Endodermal cell (in vitro differentiated cells): ENCODE data around the gene ARID4B. TPM values are rescaled to one million over a fixed set of nuclear protein-coding genes. Genes with fewer than 3 reads are reported as not detected.

ENCODE experiments used
- DNase-seq: peaks from one replicate; pipeline ENCODE4 v3.0.0-alpha.2; 2017
- H3K27ac ChIP-seq: 2 replicates; pipeline ENCODE4 v1.5.1; 2013; ENCODE audit warnings: mild to moderate bottlenecking, low read depth, low read length, moderate library complexity
- H3K27me3 ChIP-seq: 2 replicates; pipeline ENCODE4 v1.6.1; 2013; ENCODE audit warnings: mild to moderate bottlenecking, low read length, moderate library complexity; ENCODE audit not compliant: insufficient read depth, control insufficient read depth, poor library complexity, severe bottlenecking
- H3K36me3 ChIP-seq: 2 replicates; pipeline ENCODE4 v1.7.0; 2013; ENCODE audit warnings: mild to moderate bottlenecking, low read length, moderate library complexity; ENCODE audit not compliant: control insufficient read depth, insufficient read depth
- H3K4me1 ChIP-seq: one replicate; pipeline ENCODE4 v1.7.0; 2013; ENCODE audit warnings: low read length; ENCODE audit not compliant: control insufficient read depth, insufficient read depth
- H3K4me3 ChIP-seq: 2 replicates; pipeline ENCODE4 v1.5.1; 2013; ENCODE audit warnings: mild to moderate bottlenecking, low read length, moderate library complexity
- H3K9ac ChIP-seq: 2 replicates; pipeline ENCODE4 v1.6.1; 2013; ENCODE audit warnings: mild to moderate bottlenecking, low read length, moderate library complexity; ENCODE audit not compliant: poor library complexity, severe bottlenecking; ENCODE audit errors: extremely low read depth
- H3K9me3 ChIP-seq: 2 replicates; pipeline ENCODE4 v1.6.1; 2013; ENCODE audit warnings: mild to moderate bottlenecking, low read length, moderate library complexity; ENCODE audit not compliant: control insufficient read depth
- H3K27ac Mint-ChIP-seq: 2 replicates; pipeline ENCODE4 v1.8.0; 2020; ENCODE audit warnings: mixed read lengths
- H3K27me3 Mint-ChIP-seq: 2 replicates; pipeline ENCODE4 v1.8.0; 2021; ENCODE audit warnings: mild to moderate bottlenecking, mixed read lengths; ENCODE audit not compliant: insufficient read depth
- H3K36me3 Mint-ChIP-seq: 2 replicates; pipeline ENCODE4 v1.8.0; 2020; ENCODE audit warnings: low read depth, mixed read lengths
- H3K4me1 Mint-ChIP-seq: 2 replicates; pipeline ENCODE4 v1.8.0; 2020; ENCODE audit warnings: mixed read lengths
- H3K4me3 Mint-ChIP-seq: 2 replicates; pipeline ENCODE4 v1.8.0; 2020; ENCODE audit warnings: mild to moderate bottlenecking, moderate library complexity, mixed read lengths
- H3K9me3 Mint-ChIP-seq: 2 replicates; pipeline ENCODE4 v1.8.0; 2020; ENCODE audit warnings: mild to moderate bottlenecking, mixed read lengths
- CTCF ChIP-seq: fragments of 200-600 bp; sonication (generic); conservative IDR thresholded peaks from 2 replicates; pipeline ENCODE4 v1.5.0; 2021; ENCODE audit warnings: antibody characterized with exemption, mild to moderate bottlenecking
- WGBS, 2 experiments: methylation state at CpG; one replicate each; pipeline versions ENCODE4 v1.1.5 to v1.1.7; 2013; ENCODE audit warnings: missing lambda C conversion rate in 2 of 2, mixed read lengths in 1 of 2; ENCODE audit not compliant: insufficient coverage in 1 of 2, insufficient read length in 1 of 2; 5-methylcytosine and 5-hydroxymethylcytosine counted together
- total RNA-seq, 2 donors: library from RNA; stranded (reverse); fragmentation: NEBNext Ultra II Directional in 1 of 2; extraction: Animal tissue kit (Norgen Biotek cat#: 25700) in 1 of 2; gene quantifications; 2 replicates in 1 of 2; 3 replicates in 1 of 2; pipeline ENCODE4 v1.2.1, GENCODE V29; 2021

Gene ARID4B
- total RNA-seq, 2 donors from 2014 or later: 40.6 to 43.1 TPM

DNA sequence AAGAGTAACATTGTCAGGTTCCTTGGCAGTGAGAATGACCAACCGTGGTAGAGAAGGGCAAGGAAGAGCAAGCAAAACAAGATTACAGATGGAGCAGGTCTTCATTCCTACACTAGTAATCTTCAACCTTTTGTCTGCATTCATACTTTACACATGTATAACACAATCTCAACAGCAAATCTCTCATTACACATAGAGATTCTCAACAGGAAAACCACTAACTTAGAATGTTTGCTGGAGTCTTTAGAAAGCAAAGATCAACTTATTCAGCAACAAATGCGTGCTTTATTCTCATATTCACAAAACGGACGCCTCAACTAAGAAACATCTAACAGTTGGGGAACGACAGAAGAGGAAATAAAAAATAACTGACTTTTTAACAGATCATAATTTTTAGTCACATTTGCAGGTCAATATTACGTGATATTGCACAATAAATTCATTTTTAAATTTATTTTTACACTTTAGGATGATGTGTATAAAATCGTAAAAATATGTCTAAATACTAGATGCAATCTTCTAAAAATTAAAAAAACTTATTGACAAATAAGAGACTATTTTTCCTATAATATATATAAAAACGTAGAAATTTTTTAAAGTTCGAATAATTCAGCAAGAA is 82.9 kb downstream of the ARID4B start:
- Mint-ChIP-seq H3K27ac (peak overlapping the region; percentile 2), H3K4me1 (no peaks in the 10 kb centered on the region), H3K4me3 (no peak overlapping the region), H3K27me3 (no peaks in the 10 kb centered on the region), H3K36me3 (peaks cover 35% of the 10 kb centered on the region), H3K9me3 (no peaks in the 10 kb centered on the region)
- Histone ChIP-seq H3K9me3 (no peaks in the 10 kb centered on the region), H3K9ac (no peak overlapping the region), H3K36me3 (peaks cover 64% of the 10 kb centered on the region), H3K27ac (no peak overlapping the region), H3K27me3 (no peaks in the 10 kb centered on the region), H3K4me3 (no peak overlapping the region), H3K4me1 (no peaks in the 10 kb centered on the region)
- TF ChIP-seq CTCF: no peak
- 93 to 100% methylated on average over 4 to 5 of the region's 9 CpGs for WGBS, 2 experiments
- no peak for DNase-seq

DNA sequence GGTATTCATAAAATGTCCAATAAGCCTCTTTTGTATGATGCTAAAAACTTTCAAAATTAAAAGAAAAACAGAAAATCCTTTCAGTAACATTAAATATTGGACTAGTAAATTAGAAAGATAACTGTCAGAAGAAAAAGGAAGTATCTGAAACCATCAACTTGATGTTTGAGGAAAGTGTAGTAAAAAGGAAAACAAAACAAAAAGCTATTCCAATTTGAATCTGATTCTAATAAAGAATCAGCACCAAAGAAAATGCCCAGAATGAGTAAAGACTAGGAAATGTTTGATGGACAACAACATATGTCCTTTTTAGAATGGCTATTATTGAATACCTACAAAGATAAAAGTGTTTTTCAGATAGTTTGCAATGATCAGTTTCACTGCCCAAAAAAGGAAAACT is 87.0 kb downstream of the ARID4B start:
- no peak overlapping the region for H3K4me3 Mint-ChIP-seq
- no peak overlapping the region for H3K27ac ChIP-seq
- no peaks in the 10 kb centered on the region for H3K9me3 Mint-ChIP-seq
- no peaks in the 10 kb centered on the region for H3K4me1 Mint-ChIP-seq
- no peak overlapping the region for H3K4me3 ChIP-seq
- H3K9ac ChIP-seq: no peak overlapping the region
- DNase-seq: no peak
- no peaks in the 10 kb centered on the region for H3K27me3 Mint-ChIP-seq
- H3K36me3 Mint-ChIP-seq: peaks cover 44% of the 10 kb centered on the region
- H3K9me3 ChIP-seq: no peaks in the 10 kb centered on the region
- H3K27ac Mint-ChIP-seq: no peak overlapping the region
- peaks cover 72% of the 10 kb centered on the region for H3K36me3 ChIP-seq
- no peaks in the 10 kb centered on the region for H3K4me1 ChIP-seq
- no peak for TF ChIP-seq CTCF
- H3K27me3 ChIP-seq: no peaks in the 10 kb centered on the region

GRCh38 chr1:235239851-235240250 is 88.1 kb downstream of the ARID4B start:
- H3K9ac ChIP-seq: no peak overlapping the region
- H3K4me1 ChIP-seq: no peaks in the 10 kb centered on the region
- Mint-ChIP-seq H3K9me3 (no peaks in the 10 kb centered on the region), H3K27ac (peak overlapping the region; percentile 20), H3K4me1 (no peaks in the 10 kb centered on the region), H3K36me3 (peaks cover 50% of the 10 kb centered on the region), H3K4me3 (no peak overlapping the region), H3K27me3 (no peaks in the 10 kb centered on the region)
- H3K9me3 ChIP-seq: no peaks in the 10 kb centered on the region
- WGBS, 2 experiments: 98 to 100% methylated on average over 2 of the region's 2 CpGs
- H3K36me3 ChIP-seq: peaks cover 74% of the 10 kb centered on the region
- no peak overlapping the region for H3K27ac ChIP-seq
- DNase-seq: no peak
- no peak overlapping the region for H3K4me3 ChIP-seq
- H3K27me3 ChIP-seq: no peaks in the 10 kb centered on the region
- no peak for TF ChIP-seq CTCF
